Measurements from ENCODE around the gene DBN1. TPM values are rescaled to one million over a fixed set of nuclear protein-coding genes. Genes with fewer than 3 reads are reported as not detected.

DBN1 gene
- polyA plus RNA-seq (2013, experiment 1 of 2): 149 TPM
- 150 TPM for polyA plus RNA-seq (2013, experiment 2 of 2)

- Histone ChIP-seq H3K27ac (ENCODE audit: low read length, poor library complexity, severe bottlenecking) (peak within 1 kb of the TSS; percentile 75), H3K4me3 (ENCODE audit: insufficient read depth in 1 of 2, low read depth in 1 of 2, low read length in 2 of 2) (peak within 1 kb of the TSS; percentile 90 to 92), H3K4me1 (ENCODE audit: control insufficient read depth, insufficient read depth, low read depth, low read length) (peaks cover 63% of the 10 kb centered on the region), H3K4ac (ENCODE audit: low read depth in 1 of 2, low read length in 2 of 2) (peak within 1 kb of the TSS; percentile 51 to 94), H4K8ac (ENCODE audit: low read length) (peak within 1 kb of the TSS; percentile 69), H3K14ac (ENCODE audit: low read length in 2 of 2) (peak within 1 kb of the TSS in 1 of 2 experiments; percentile 97), H2BK15ac (ENCODE audit: low read depth, poor library complexity, severe bottlenecking) (peak within 1 kb of the TSS; percentile 41), H3K4me2 (ENCODE audit: low read length, poor library complexity, severe bottlenecking) (peak within 1 kb of the TSS; percentile 84), H2AFZ (ENCODE audit: low read depth, low read length) (peak within 1 kb of the TSS; percentile 14), H3K36me3 (ENCODE audit: control insufficient read depth in 1 of 2, insufficient read depth in 2 of 2, low read depth in 1 of 2, low read length in 2 of 2) (peaks cover 9 to 36% of the 10 kb centered on the region in 2 experiments), H3K27me3 (ENCODE audit: control insufficient read depth in 1 of 2, insufficient read depth in 1 of 2, low read length in 2 of 2) (no peaks in the 10 kb centered on the region), H2AK5ac (ENCODE audit: low read length, severe bottlenecking) (peak within 1 kb of the TSS; percentile 79), H4K91ac (ENCODE audit: low read length) (peak within 1 kb of the TSS; percentile 79), H2BK12ac (ENCODE audit: low read length in 2 of 2) (peak within 1 kb of the TSS; percentile 55 to 91), H3K79me1 (replicated peaks; ENCODE audit: low read length, poor library complexity, severe bottlenecking) (no peaks in the 10 kb centered on the region), H2BK120ac (ENCODE audit: low read depth, low read length) (peak within 1 kb of the TSS; percentile 87), H3K9ac (ENCODE audit: low read length) (peak within 1 kb of the TSS; percentile 92), H3K23ac (ENCODE audit: low read length in 2 of 2) (peak within 1 kb of the TSS in 1 of 2 experiments; percentile 99), H3K18ac (ENCODE audit: low read depth in 1 of 2, low read length in 2 of 2) (peak within 1 kb of the TSS; percentile 77 to 97), H3K9me3 (ENCODE audit: control insufficient read depth, low read length) (no peaks in the 10 kb centered on the region), H2BK5ac (ENCODE audit: low read depth, low read length, poor library complexity, severe bottlenecking) (peak within 1 kb of the TSS; percentile 49)
- DNase-seq: peak; percentile 54
- WGBS: under 1% methylated on average over 15 of the region's 69 CpGs
Measured at GRCh38 chr5:177473443-177474001, at the start of gene DBN1. Gene DBN1 (minus strand): TSS chr5:177473634. CDS start chr5:177473521, 113 bp downstream.

- Histone ChIP-seq H2BK15ac (ENCODE audit: low read depth, poor library complexity, severe bottlenecking) (no peak overlapping the region), H2BK5ac (ENCODE audit: low read depth, low read length, poor library complexity, severe bottlenecking) (no peak overlapping the region), H3K4me2 (ENCODE audit: low read length, poor library complexity, severe bottlenecking) (no peak overlapping the region), H2BK120ac (ENCODE audit: low read depth, low read length) (no peak overlapping the region), H4K8ac (ENCODE audit: low read length) (no peak overlapping the region), H3K4me3 (ENCODE audit: insufficient read depth in 1 of 2, low read depth in 1 of 2, low read length in 2 of 2) (no peak overlapping the region), H3K79me1 (replicated peaks; ENCODE audit: low read length, poor library complexity, severe bottlenecking) (peaks cover 49% of the 10 kb centered on the region), H3K23ac (ENCODE audit: low read length in 2 of 2) (no peak overlapping the region), H4K91ac (ENCODE audit: low read length) (no peak overlapping the region), H3K9ac (ENCODE audit: low read length) (no peak overlapping the region), H3K18ac (ENCODE audit: low read depth in 1 of 2, low read length in 2 of 2) (no peak overlapping the region), H3K14ac (ENCODE audit: low read length in 2 of 2) (no peak overlapping the region), H3K36me3 (ENCODE audit: control insufficient read depth in 1 of 2, insufficient read depth in 2 of 2, low read depth in 1 of 2, low read length in 2 of 2) (peaks cover 58 to 66% of the 10 kb centered on the region in 2 experiments), H3K4ac (ENCODE audit: low read depth in 1 of 2, low read length in 2 of 2) (no peak overlapping the region), H2BK12ac (ENCODE audit: low read length in 2 of 2) (no peak overlapping the region), H3K27ac (ENCODE audit: low read length, poor library complexity, severe bottlenecking) (no peak overlapping the region), H3K4me1 (ENCODE audit: control insufficient read depth, insufficient read depth, low read depth, low read length) (peaks cover 9% of the 10 kb centered on the region), H2AK5ac (ENCODE audit: low read length, severe bottlenecking) (no peak overlapping the region), H3K27me3 (ENCODE audit: control insufficient read depth in 1 of 2, insufficient read depth in 1 of 2, low read length in 2 of 2) (no peaks in the 10 kb centered on the region), H2AFZ (ENCODE audit: low read depth, low read length) (no peak overlapping the region), H3K9me3 (ENCODE audit: control insufficient read depth, low read length) (no peaks in the 10 kb centered on the region)
- 100% methylated on average over 2 of the region's 2 CpGs for WGBS
- DNase-seq: no peak
Measured at GRCh38 chr5:177520916-177521513, 47.6 kb upstream of the DBN1 start.

- Histone ChIP-seq H3K9me3 (ENCODE audit: control insufficient read depth, low read length) (no peaks in the 10 kb centered on the region), H3K4me3 (ENCODE audit: insufficient read depth in 1 of 2, low read depth in 1 of 2, low read length in 2 of 2) (no peak overlapping the region), H3K18ac (ENCODE audit: low read depth in 1 of 2, low read length in 2 of 2) (no peak overlapping the region), H4K8ac (ENCODE audit: low read length) (no peak overlapping the region), H2BK5ac (ENCODE audit: low read depth, low read length, poor library complexity, severe bottlenecking) (no peak overlapping the region), H3K4me2 (ENCODE audit: low read length, poor library complexity, severe bottlenecking) (no peak overlapping the region), H2BK12ac (ENCODE audit: low read length in 2 of 2) (no peak overlapping the region), H4K91ac (ENCODE audit: low read length) (no peak overlapping the region), H3K79me1 (replicated peaks; ENCODE audit: low read length, poor library complexity, severe bottlenecking) (peaks cover 48% of the 10 kb centered on the region), H3K4me1 (ENCODE audit: control insufficient read depth, insufficient read depth, low read depth, low read length) (peaks cover 14% of the 10 kb centered on the region), H3K36me3 (ENCODE audit: control insufficient read depth in 1 of 2, insufficient read depth in 2 of 2, low read depth in 1 of 2, low read length in 2 of 2) (peaks cover 58 to 64% of the 10 kb centered on the region in 2 experiments), H2AFZ (ENCODE audit: low read depth, low read length) (no peak overlapping the region), H3K27me3 (ENCODE audit: control insufficient read depth in 1 of 2, insufficient read depth in 1 of 2, low read length in 2 of 2) (no peaks in the 10 kb centered on the region), H3K27ac (ENCODE audit: low read length, poor library complexity, severe bottlenecking) (no peak overlapping the region), H2BK15ac (ENCODE audit: low read depth, poor library complexity, severe bottlenecking) (no peak overlapping the region), H2BK120ac (ENCODE audit: low read depth, low read length) (no peak overlapping the region), H3K4ac (ENCODE audit: low read depth in 1 of 2, low read length in 2 of 2) (no peak overlapping the region), H3K9ac (ENCODE audit: low read length) (no peak overlapping the region), H3K23ac (ENCODE audit: low read length in 2 of 2) (no peak overlapping the region), H2AK5ac (ENCODE audit: low read length, severe bottlenecking) (no peak overlapping the region), H3K14ac (ENCODE audit: low read length in 2 of 2) (no peak overlapping the region)
- DNase-seq: no peak
- WGBS: 99% methylated on average over 3 of the region's 3 CpGs
Measured at GRCh38 chr5:177520271-177520670, 46.8 kb upstream of the DBN1 start.

GRCh38 chr5:177519463-177520235 is 46.2 kb upstream of the DBN1 start:
- Histone ChIP-seq H3K4me3 (ENCODE audit: insufficient read depth in 1 of 2, low read depth in 1 of 2, low read length in 2 of 2) (no peak overlapping the region), H3K9me3 (ENCODE audit: control insufficient read depth, low read length) (no peaks in the 10 kb centered on the region), H3K4me2 (ENCODE audit: low read length, poor library complexity, severe bottlenecking) (no peak overlapping the region), H4K8ac (ENCODE audit: low read length) (peak overlapping the region; percentile 28), H2BK120ac (ENCODE audit: low read depth, low read length) (no peak overlapping the region), H2BK12ac (ENCODE audit: low read length in 2 of 2) (no peak overlapping the region), H2AK5ac (ENCODE audit: low read length, severe bottlenecking) (no peak overlapping the region), H3K14ac (ENCODE audit: low read length in 2 of 2) (no peak overlapping the region), H3K9ac (ENCODE audit: low read length) (peak overlapping the region; percentile 56), H3K18ac (ENCODE audit: low read depth in 1 of 2, low read length in 2 of 2) (no peak overlapping the region), H3K79me1 (replicated peaks; ENCODE audit: low read length, poor library complexity, severe bottlenecking) (peaks cover 49% of the 10 kb centered on the region), H2BK15ac (ENCODE audit: low read depth, poor library complexity, severe bottlenecking) (no peak overlapping the region), H2BK5ac (ENCODE audit: low read depth, low read length, poor library complexity, severe bottlenecking) (no peak overlapping the region), H3K27me3 (ENCODE audit: control insufficient read depth in 1 of 2, insufficient read depth in 1 of 2, low read length in 2 of 2) (no peaks in the 10 kb centered on the region), H3K36me3 (ENCODE audit: control insufficient read depth in 1 of 2, insufficient read depth in 2 of 2, low read depth in 1 of 2, low read length in 2 of 2) (peaks cover 58 to 64% of the 10 kb centered on the region in 2 experiments), H2AFZ (ENCODE audit: low read depth, low read length) (no peak overlapping the region), H4K91ac (ENCODE audit: low read length) (no peak overlapping the region), H3K4me1 (ENCODE audit: control insufficient read depth, insufficient read depth, low read depth, low read length) (peaks cover 17% of the 10 kb centered on the region), H3K23ac (ENCODE audit: low read length in 2 of 2) (no peak overlapping the region), H3K27ac (ENCODE audit: low read length, poor library complexity, severe bottlenecking) (no peak overlapping the region), H3K4ac (ENCODE audit: low read depth in 1 of 2, low read length in 2 of 2) (no peak overlapping the region)
- DNase-seq: no peak
- WGBS: 86% methylated on average over 13 of the region's 13 CpGs

Measured in mesenchymal stem cell (in vitro differentiated cells and primary cell).